Measurements from ENCODE around the gene CNOT6L. TPM values are rescaled to one million over a fixed set of nuclear protein-coding genes. Genes with fewer than 3 reads are reported as not detected.

CNOT6L gene
- total and polyA plus RNA-seq, 4 donors: 4.3 to 67.8 (median 27.4) TPM

GRCh38 chr4:77669946-77670590 is 149.1 kb downstream of the CNOT6L start:
- no peaks in the 10 kb centered on the region for H3K27me3 ChIP-seq (ENCODE audit: control insufficient read depth in 3 of 3, insufficient read depth in 3 of 3, low read length in 2 of 3)
- no peak overlapping the region for H3K27ac ChIP-seq (ENCODE audit: low read depth in 1 of 2, low read length in 1 of 2)
- 72 to 89% methylated on average over 7 of the region's 7 CpGs for WGBS, 2 donors
- no peak for TF ChIP-seq CTCF (IDR thresholded peaks at IDR 0.05; ENCODE audit: control extremely low read depth, extremely low read depth)
- no peaks in the 10 kb centered on the region for H3K36me3 ChIP-seq (ENCODE audit: control insufficient read depth in 4 of 4, insufficient read depth in 4 of 4, low read length in 4 of 4)
- no peak for ATAC-seq (ENCODE audit: insufficient read depth, low FRiP score)
- DNase-seq: peak in 2 of 3 donors; percentile 16 to 44
- H3K9ac ChIP-seq (ENCODE audit: insufficient read depth in 1 of 2, low read length in 2 of 2): no peak overlapping the region
- no peak overlapping the region for H3K4me3 ChIP-seq
- peaks cover 0 to under 1% (median 0%) of the 10 kb centered on the region in 4 donors for H3K9me3 ChIP-seq (ENCODE audit: control insufficient read depth in 4 of 4, insufficient read depth in 3 of 4, low read length in 3 of 4)
- H3K4me1 ChIP-seq (ENCODE audit: control insufficient read depth in 5 of 5, insufficient read depth in 5 of 5, low read length in 5 of 5): no peaks in the 10 kb centered on the region

- DNase-seq (peak in 2 of 3 donors; percentile 18 to 30), ATAC-seq (ENCODE audit: insufficient read depth, low FRiP score) (no peak)
- H3K9ac ChIP-seq (ENCODE audit: insufficient read depth in 1 of 2, low read length in 2 of 2): no peak overlapping the region
- H3K36me3 ChIP-seq (ENCODE audit: control insufficient read depth in 4 of 4, insufficient read depth in 4 of 4, low read length in 4 of 4): no peaks in the 10 kb centered on the region
- no peak overlapping the region for H3K27ac ChIP-seq (ENCODE audit: low read depth in 1 of 2, low read length in 1 of 2)
- no peak overlapping the region for H3K4me3 ChIP-seq
- no peaks in the 10 kb centered on the region for H3K27me3 ChIP-seq (ENCODE audit: control insufficient read depth in 3 of 3, insufficient read depth in 3 of 3, low read length in 2 of 3)
- H3K4me1 ChIP-seq (ENCODE audit: control insufficient read depth in 5 of 5, insufficient read depth in 5 of 5, low read length in 5 of 5): no peaks in the 10 kb centered on the region
- TF ChIP-seq CTCF (IDR thresholded peaks at IDR 0.05; ENCODE audit: control extremely low read depth, extremely low read depth): no peak
- no peaks in the 10 kb centered on the region for H3K9me3 ChIP-seq (ENCODE audit: control insufficient read depth in 4 of 4, insufficient read depth in 3 of 4, low read length in 3 of 4)
- WGBS, 2 donors: 95 to 96% methylated on average over 4 of the region's 4 CpGs
Observed at GRCh38 chr4:77665381-77666069, 153.6 kb downstream of the CNOT6L start.

Small RNAs within 50 kb of the gene (small RNA-seq; reads per million reads assigned to genes)
- gene AC112225.1 (ENCODE audit: low replicate concordance): not detected
- not detected for gene RF00612 (ENCODE audit: low replicate concordance)

Other genes with a start within 250 kb of the CNOT6L start
- 10 to 100 TPM in 1 of 2 donors, not detected in 1; 50.0 TPM for gene CXCL13, start 213.5 kb downstream of the CNOT6L start, total RNA-seq
- gene CXCL13, start 213.5 kb downstream of the CNOT6L start, polyA plus RNA-seq: 1 to 10 TPM in 1 of 2 donors, under 1 TPM in 1; 0.26 to 5.4 TPM
- gene MRPL1, start 43.5 kb upstream of the CNOT6L start, total RNA-seq: 10 to 100 TPM; 19.9 to 31.2 TPM
- 10 to 100 TPM; 21.0 to 45.4 TPM for gene MRPL1, start 43.5 kb upstream of the CNOT6L start, polyA plus RNA-seq
- gene FRAS1, start 238.0 kb upstream of the CNOT6L start, total RNA-seq: 10 to 100 TPM; 12.2 to 53.8 TPM
- gene FRAS1, start 238.0 kb upstream of the CNOT6L start, polyA plus RNA-seq: 1 to 10 TPM in 1 of 2 donors, under 1 TPM in 1; 0.45 to 1.7 TPM

Measured in lung (tissue), 13 donors.